Hepatocyte (in vitro differentiated cells): ENCODE measurements around the gene MAP3K6. TPM values are rescaled to one million over a fixed set of nuclear protein-coding genes. Genes with fewer than 3 reads are reported as not detected.

Experiments used
- DNase-seq: peaks from one replicate; pipeline ENCODE4 v3.0.0-alpha.2; 2016; ENCODE audit warnings: low spot score
- H2AFZ ChIP-seq: fragments of 200-600 bp; sonication (generic); 2 replicates; pipeline ENCODE4 v1.6.0; 2016; ENCODE audit warnings: antibody characterized with exemption, mild to moderate bottlenecking
- H3K27ac ChIP-seq: fragments of 200-600 bp; sonication (generic); 2 replicates; pipeline ENCODE4 v1.5.1; 2016; ENCODE audit warnings: mild to moderate bottlenecking
- H3K27me3 ChIP-seq: fragments of 200-600 bp; sonication (generic); 2 replicates; pipeline ENCODE4 v1.6.1; 2016
- H3K36me3 ChIP-seq: fragments of 200-600 bp; sonication (generic); replicated peaks from 2 replicates; pipeline ENCODE4 v1.5.1; 2016; ENCODE audit warnings: low read depth; ENCODE audit not compliant: insufficient read depth
- H3K4me1 ChIP-seq: fragments of 200-600 bp; sonication (generic); 2 replicates; pipeline ENCODE4 v1.5.1; 2016; ENCODE audit warnings: mild to moderate bottlenecking, moderate library complexity; ENCODE audit not compliant: insufficient read depth
- H3K4me2 ChIP-seq: fragments of 200-600 bp; sonication (generic); 2 replicates; pipeline ENCODE4 v1.6.0; 2016
- H3K4me3 ChIP-seq: fragments of 200-600 bp; sonication (generic); 2 replicates; pipeline ENCODE4 v1.5.1; 2016; ENCODE audit warnings: mild to moderate bottlenecking
- H3K79me2 ChIP-seq: fragments of 200-600 bp; sonication (generic); 2 replicates; pipeline ENCODE4 v1.6.0; 2017; ENCODE audit warnings: mild to moderate bottlenecking
- H3K9me2 ChIP-seq: fragments of 200-600 bp; sonication (generic); replicated peaks from 2 replicates; pipeline ENCODE4 v1.6.0; 2017; ENCODE audit warnings: mild to moderate bottlenecking; ENCODE audit not compliant: insufficient read depth
- H3K9me3 ChIP-seq: fragments of 200-600 bp; sonication (generic); 2 replicates; pipeline ENCODE4 v1.5.1; 2016; ENCODE audit warnings: low read depth, mild to moderate bottlenecking
- H4K20me1 ChIP-seq: fragments of 200-600 bp; sonication (generic); 2 replicates; pipeline ENCODE4 v1.6.0; 2016; ENCODE audit warnings: mild to moderate bottlenecking; ENCODE audit not compliant: insufficient read depth, poor library complexity, severe bottlenecking
- CTCF ChIP-seq: fragments of 200-600 bp; sonication (generic); IDR thresholded peaks from 2 replicates; pipeline ENCODE4 v1.5.1; 2016; ENCODE audit warnings: antibody characterized with exemption, mild to moderate bottlenecking; ENCODE audit not compliant: poor library complexity
- EZH2 ChIP-seq: fragments of 200-600 bp; sonication (generic); IDR thresholded peaks from 2 replicates; pipeline ENCODE4 v1.6.1; 2016; ENCODE audit warnings: antibody characterized with exemption, mild to moderate bottlenecking, borderline replicate concordance
- EZH2phosphoT487 ChIP-seq: fragments of 200-600 bp; sonication (generic); IDR thresholded peaks from one replicate; pipeline ENCODE4 v1.6.1; 2018; ENCODE audit warnings: antibody characterized with exemption, mild to moderate bottlenecking, low read depth, moderate library complexity; ENCODE audit not compliant: unreplicated experiment, severe bottlenecking
- WGBS: methylation state at CpG from one replicate; pipeline ENCODE4 v1.1.6; 2016; ENCODE audit warnings: low lambda C conversion rate; ENCODE audit errors: missing lambda C conversion rate; 5-methylcytosine and 5-hydroxymethylcytosine counted together
- polyA plus RNA-seq: library from polyadenylated mRNA; unstranded; fragments of >200 nt; fragmentation: Nextera tagmentation; extraction: Ambion mirVana; gene quantifications from 2 replicates; pipeline ENCODE4 v1.2.1, GENCODE V29; 2016
- total RNA-seq: library from RNA; depleted of rRNA; stranded (reverse); fragments of >200 nt; gene quantifications from 2 replicates; pipeline ENCODE4 v1.2.3, GENCODE V29; 2014

The MAP3K6 gene
- total and polyA plus RNA-seq, 2 experiments from 2014 or later = 6.3 to 20.4 TPM

DNA sequence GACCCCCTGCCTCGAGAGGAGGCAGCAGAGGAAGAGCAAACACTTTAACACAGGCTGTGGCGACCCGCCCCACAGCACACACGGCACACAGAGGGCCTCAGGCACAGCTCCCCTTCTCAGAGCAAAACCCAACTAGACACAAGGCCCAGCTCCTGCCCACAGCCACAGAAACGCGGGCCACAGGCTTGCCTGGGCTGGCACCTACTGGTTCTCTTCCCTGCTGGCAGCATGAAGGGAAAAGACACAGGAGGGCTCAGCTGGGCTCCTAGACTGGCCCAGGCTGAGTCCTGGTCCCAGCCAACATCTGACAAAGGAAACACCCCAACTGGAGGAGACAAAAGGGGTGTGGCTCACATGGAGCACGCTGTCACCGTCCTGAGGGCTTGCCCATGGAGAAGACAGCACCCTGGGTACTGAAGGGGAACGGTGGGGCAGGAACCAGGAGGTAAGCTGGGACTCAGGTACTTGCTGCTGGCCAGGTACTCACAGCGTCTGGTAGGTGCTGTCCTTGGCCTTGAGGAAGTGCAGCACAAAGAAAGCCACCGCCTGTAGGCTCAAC, 12.9 kb upstream of the MAP3K6 start:
- Histone ChIP-seq H3K9me2 (no peaks in the 10 kb centered on the region), H3K27me3 (no peaks in the 10 kb centered on the region), H3K36me3 (no peaks in the 10 kb centered on the region), H3K27ac (no peak overlapping the region), H3K4me3 (no peak overlapping the region), H3K4me2 (no peak overlapping the region), H2AFZ (no peak overlapping the region), H3K4me1 (no peaks in the 10 kb centered on the region), H4K20me1 (no peaks in the 10 kb centered on the region), H3K9me3 (no peaks in the 10 kb centered on the region), H3K79me2 (no peaks in the 10 kb centered on the region)
- DNase-seq = no peak
- TF ChIP-seq CTCF = no peak
- no peak for TF ChIP-seq EZH2phosphoT487
- TF ChIP-seq EZH2 = no peak
- WGBS = 77% methylated on average over 11 of the region's 11 CpGs

DNA sequence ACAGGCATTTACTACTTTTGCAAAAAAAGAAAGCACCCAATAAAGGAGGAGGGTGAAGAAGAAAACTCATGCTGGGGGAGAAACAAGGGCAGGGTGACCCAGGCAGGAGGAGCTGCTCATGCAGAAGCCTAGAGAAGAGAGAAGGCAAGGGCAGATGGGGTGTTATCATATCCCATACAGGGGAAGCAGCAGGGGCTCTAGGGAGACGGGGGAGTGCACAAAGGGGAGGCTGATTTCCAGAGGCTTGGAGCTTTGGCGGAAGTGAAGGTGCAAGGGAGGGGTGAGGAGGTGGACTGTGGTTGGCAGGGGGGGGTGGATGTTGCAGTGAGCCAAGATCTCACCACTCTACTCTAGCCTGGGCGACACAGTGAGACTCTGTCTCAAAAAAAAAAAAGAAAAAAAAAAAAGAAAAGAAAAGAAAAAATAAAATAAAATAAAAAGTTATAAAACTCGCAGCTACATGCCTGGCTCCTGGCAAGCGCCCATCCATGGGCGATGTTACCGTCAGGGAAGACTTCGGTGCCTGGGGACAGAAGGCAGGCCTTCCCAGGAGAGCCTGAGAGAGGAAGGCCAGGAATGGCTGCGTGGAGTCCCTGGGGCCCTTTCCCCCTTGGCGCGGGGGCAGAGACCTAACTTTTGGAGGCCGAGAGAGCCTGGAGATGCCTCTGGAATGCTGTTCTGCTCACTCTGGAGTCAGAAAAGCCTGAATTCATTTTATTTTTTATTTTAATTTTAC, 11.2 kb upstream of the MAP3K6 start:
- no peak for TF ChIP-seq EZH2phosphoT487
- no peak for TF ChIP-seq EZH2
- TF ChIP-seq CTCF = no peak
- Histone ChIP-seq H3K9me2 (no peaks in the 10 kb centered on the region), H3K27ac (no peak overlapping the region), H3K9me3 (no peaks in the 10 kb centered on the region), H3K4me2 (no peak overlapping the region), H4K20me1 (no peaks in the 10 kb centered on the region), H3K36me3 (no peaks in the 10 kb centered on the region), H2AFZ (no peak overlapping the region), H3K4me1 (no peaks in the 10 kb centered on the region), H3K79me2 (no peaks in the 10 kb centered on the region), H3K4me3 (no peak overlapping the region), H3K27me3 (no peaks in the 10 kb centered on the region)
- DNase-seq = no peak
- WGBS = 94% methylated on average over 11 of the region's 12 CpGs

- H3K27me3 ChIP-seq = no peaks in the 10 kb centered on the region
- TF ChIP-seq CTCF (no peak), EZH2phosphoT487 (no peak), EZH2 (no peak)
- DNase-seq = no peak
- H3K4me1 ChIP-seq = no peaks in the 10 kb centered on the region
- no peaks in the 10 kb centered on the region for H3K36me3 ChIP-seq
- H3K9me3 ChIP-seq = no peaks in the 10 kb centered on the region
- no peak within 1 kb of the TSS for H2AFZ ChIP-seq
- no peaks in the 10 kb centered on the region for H3K9me2 ChIP-seq
- H3K4me2 ChIP-seq = no peak within 1 kb of the TSS
- H3K27ac ChIP-seq = no peak within 1 kb of the TSS
- H4K20me1 ChIP-seq = no peaks in the 10 kb centered on the region
- H3K4me3 ChIP-seq = no peak within 1 kb of the TSS
- H3K79me2 ChIP-seq = no peaks in the 10 kb centered on the region
- WGBS = 71% methylated on average over 4 of the region's 4 CpGs
Measured at GRCh38 chr1:27374362-27375086, 7.8 kb upstream of the MAP3K6 start, which contains the start of gene FCN3. Gene FCN3, minus strand, starts transcription at chr1:27374824. Its CDS starts 6 bp downstream, at chr1:27374818.
